Activated T-cell treated with anti-CD3 and anti-CD28 coated beads, Interleukin-2, amount 50 U/mL, for 24 hours (primary cell): ENCODE measurements around the gene ZSWIM8.
A peak's percentile ranks its signal among the peaks of the same experiment; 100 is the strongest.

Experiments used
- DNase-seq: peaks from one replicate; pipeline ENCODE4 v3.0.0-alpha.2; 2020
- H3K27ac Mint-ChIP-seq: 2 replicates; pipeline ENCODE4 v1.8.0; 2020; ENCODE audit warnings: mild to moderate bottlenecking, mixed read lengths
- H3K27me3 Mint-ChIP-seq: 2 replicates; pipeline ENCODE4 v1.8.0; 2020; ENCODE audit warnings: mixed read lengths
- H3K36me3 Mint-ChIP-seq: 2 replicates; pipeline ENCODE4 v1.8.0; 2020; ENCODE audit warnings: low read depth, mixed read lengths
- H3K4me1 Mint-ChIP-seq: 2 replicates; pipeline ENCODE4 v1.8.0; 2020; ENCODE audit warnings: low read depth, mixed read lengths
- H3K4me3 Mint-ChIP-seq: 2 replicates; pipeline ENCODE4 v1.8.0; 2020; ENCODE audit warnings: mild to moderate bottlenecking, moderate library complexity, mixed read lengths
- H3K9me3 Mint-ChIP-seq: 2 replicates; pipeline ENCODE4 v1.8.0; 2020; ENCODE audit warnings: mixed read lengths

Gene ZSWIM8

DNA sequence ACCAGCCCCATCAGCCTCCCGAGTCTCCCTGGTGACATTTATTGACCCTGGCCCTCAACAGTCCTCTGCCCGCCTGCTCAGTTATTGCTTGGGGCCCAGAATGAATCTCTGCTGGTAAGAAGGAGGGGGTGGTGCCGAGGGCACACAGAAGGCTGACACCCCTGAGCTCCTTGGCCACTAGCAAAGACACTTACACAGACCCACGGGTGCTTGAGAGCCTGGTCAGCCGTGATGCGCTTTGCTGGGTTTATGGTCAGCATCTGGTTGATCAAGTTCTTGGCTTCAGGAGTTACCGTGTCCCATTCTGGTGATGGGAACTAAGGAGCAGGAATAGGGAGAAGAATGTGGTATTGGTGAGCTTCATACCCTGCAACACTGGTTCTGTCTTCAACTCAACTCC lies 61.6 kb downstream of the ZSWIM8 start:
- Mint-ChIP-seq H3K36me3 (peaks cover 87% of the 10 kb centered on the region), H3K4me3 (no peak overlapping the region), H3K27ac (no peak overlapping the region)

DNA sequence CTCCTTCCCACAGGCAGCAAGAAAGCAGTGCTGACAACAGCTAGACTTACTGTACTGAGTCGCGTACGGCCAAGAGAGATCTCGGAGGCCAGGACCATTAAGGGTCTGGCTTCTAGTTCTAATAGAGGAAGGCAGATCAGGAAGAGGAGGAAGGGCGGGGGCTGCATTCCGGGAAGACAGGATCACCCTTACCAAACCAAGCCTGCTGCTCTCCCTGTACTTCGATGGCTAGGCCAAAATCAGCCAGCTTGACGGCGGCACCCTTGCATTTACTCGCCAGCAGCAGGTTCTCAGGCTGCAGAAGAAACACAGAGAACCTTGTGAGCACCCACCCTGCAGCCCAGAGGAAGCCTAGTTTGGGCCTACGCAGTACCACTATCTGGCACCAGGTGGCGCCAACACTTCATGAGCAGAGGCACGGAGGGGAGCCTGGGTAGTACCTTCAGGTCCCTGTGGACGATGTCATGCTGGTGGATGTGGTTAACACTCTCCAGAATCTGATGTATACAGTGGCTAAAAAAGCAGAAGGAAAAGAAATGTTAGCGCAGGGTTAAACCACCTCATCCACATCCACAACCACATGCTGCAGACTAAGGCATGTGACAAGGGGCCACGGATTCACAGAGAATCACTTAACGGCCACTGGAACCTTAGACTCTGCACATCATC lies 63.5 kb downstream of the ZSWIM8 start:
- no peaks in the 10 kb centered on the region for H3K27me3 Mint-ChIP-seq
- H3K9me3 Mint-ChIP-seq, result no peaks in the 10 kb centered on the region
- peak overlapping the region; percentile 2 for H3K4me3 Mint-ChIP-seq
- peaks cover 9% of the 10 kb centered on the region for H3K4me1 Mint-ChIP-seq
- H3K36me3 Mint-ChIP-seq, result peaks cover 85% of the 10 kb centered on the region
- peak; percentile 97 for DNase-seq
- peak overlapping the region; percentile 69 for H3K27ac Mint-ChIP-seq

More for the DNA sequence above, 61.6 kb downstream of the ZSWIM8 start:
- H3K27me3 Mint-ChIP-seq, result no peaks in the 10 kb centered on the region
- H3K9me3 Mint-ChIP-seq, result no peaks in the 10 kb centered on the region
- no peak for DNase-seq
- peaks cover 9% of the 10 kb centered on the region for H3K4me1 Mint-ChIP-seq

DNA sequence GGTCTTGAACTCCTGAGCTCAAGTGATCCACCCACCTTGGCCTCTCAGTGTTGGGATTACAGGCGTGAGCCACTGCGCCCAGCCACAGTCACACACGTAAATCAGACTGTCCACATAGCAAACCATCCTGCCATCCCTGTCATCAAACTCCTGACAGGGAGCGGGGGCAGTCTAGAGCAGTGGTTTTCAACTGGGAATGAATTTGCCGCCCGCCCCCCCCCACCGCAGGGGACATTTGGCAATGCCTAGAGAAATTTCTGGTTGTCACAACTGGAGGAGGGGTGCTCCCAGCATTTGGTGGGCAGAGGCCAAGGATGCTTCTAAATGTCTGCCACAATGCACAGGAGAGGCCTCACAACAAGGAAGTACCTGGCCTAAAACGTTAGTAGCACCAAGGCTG lies 64.8 kb downstream of the ZSWIM8 start:
- H3K27me3 Mint-ChIP-seq, result no peaks in the 10 kb centered on the region
- peaks cover 84% of the 10 kb centered on the region for H3K36me3 Mint-ChIP-seq
- H3K27ac Mint-ChIP-seq, result no peak overlapping the region
- no peaks in the 10 kb centered on the region for H3K9me3 Mint-ChIP-seq
- peaks cover 17% of the 10 kb centered on the region for H3K4me1 Mint-ChIP-seq
- no peak overlapping the region for H3K4me3 Mint-ChIP-seq
- DNase-seq, result no peak

DNA sequence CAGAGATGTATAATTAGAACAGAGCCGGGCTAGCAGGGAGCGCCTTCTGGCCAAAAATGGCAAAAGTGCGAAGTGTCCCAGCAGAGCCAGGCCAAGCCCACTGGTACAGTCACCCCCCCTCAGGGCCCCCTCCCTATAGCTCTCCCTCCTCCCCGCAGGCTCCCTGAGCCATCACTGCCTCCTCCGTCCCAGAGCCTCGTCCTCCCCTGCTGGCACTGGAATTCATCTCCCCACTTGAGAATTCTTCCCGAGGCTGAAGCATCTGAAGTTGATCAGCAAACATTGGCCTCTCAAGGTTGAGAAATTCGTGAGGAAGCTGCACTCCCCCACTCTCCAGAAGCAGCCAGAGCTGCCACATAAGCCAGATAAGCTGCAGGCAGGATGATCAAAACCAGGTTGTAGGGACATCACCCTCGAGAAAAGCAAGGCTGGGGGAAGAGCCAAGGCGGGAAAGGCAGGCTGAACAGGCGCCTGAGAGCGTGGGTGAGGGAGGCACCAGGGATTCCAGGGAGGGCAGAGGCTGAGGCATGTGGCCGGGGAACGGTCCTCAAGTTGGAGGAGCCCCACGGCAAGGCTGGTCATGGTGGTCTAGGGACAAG lies 65.6 kb downstream of the ZSWIM8 start:
- Mint-ChIP-seq H3K27me3 (no peaks in the 10 kb centered on the region), H3K4me3 (no peak overlapping the region), H3K9me3 (no peaks in the 10 kb centered on the region), H3K4me1 (peaks cover 21% of the 10 kb centered on the region), H3K27ac (no peak overlapping the region), H3K36me3 (peaks cover 83% of the 10 kb centered on the region)
- DNase-seq, result no peak
